Measurements from ENCODE around the gene ZBTB24. TPM values are rescaled to one million over a fixed set of nuclear protein-coding genes. Genes with fewer than 3 reads are reported as not detected.

ZBTB24 gene
- total RNA-seq, 4 donors from 2014 or later, result 3.0 to 7.8 (median 5.7) TPM

DNA sequence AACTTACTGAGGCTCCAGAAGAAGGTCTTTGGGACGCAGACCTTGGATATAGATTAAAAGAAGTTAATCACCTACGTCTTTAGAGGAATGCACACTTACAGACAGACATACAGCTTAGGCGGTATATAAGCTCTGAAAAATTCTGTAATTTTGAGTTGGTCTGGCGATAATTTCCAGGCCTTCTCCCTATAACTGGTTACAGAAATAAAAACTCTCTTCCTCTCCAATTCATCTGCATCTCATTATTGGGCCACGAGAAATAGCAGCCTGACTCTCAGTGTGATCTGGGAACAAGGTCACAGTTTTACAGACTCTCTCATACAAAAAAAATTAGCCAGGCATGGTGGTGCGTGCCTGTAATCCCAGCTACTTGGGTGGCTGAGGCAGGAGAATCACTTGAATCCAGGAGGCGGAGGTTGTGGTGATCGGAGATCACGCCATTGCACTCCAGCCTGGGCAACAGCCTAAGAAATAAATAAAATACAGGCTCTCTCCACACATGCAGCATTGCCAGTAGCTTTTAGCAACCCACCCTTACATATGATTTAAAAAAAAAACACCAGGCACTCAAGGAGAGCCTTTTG is 4.7 kb downstream of the ZBTB24 start:
- Histone ChIP-seq H3K27ac (no peak overlapping the region), H3K4me3 (no peak overlapping the region), H3K9me3 (no peaks in the 10 kb centered on the region), H3K27me3 (no peaks in the 10 kb centered on the region), H3K4me1 (peaks cover 21 to 56% (median 35%) of the 10 kb centered on the region in 4 donors), H3K36me3 (peaks cover 0 to 15% (median 3%) of the 10 kb centered on the region in 4 donors)
- TF ChIP-seq POLR2A (IDR thresholded peaks at IDR 0.05) (no peak), EP300 (IDR thresholded peaks at IDR 0.05; ENCODE audit: low read depth) (no peak), POLR2AphosphoS5 (IDR thresholded peaks at IDR 0.05) (no peak)
- TF ChIP-seq, protein P1, sequence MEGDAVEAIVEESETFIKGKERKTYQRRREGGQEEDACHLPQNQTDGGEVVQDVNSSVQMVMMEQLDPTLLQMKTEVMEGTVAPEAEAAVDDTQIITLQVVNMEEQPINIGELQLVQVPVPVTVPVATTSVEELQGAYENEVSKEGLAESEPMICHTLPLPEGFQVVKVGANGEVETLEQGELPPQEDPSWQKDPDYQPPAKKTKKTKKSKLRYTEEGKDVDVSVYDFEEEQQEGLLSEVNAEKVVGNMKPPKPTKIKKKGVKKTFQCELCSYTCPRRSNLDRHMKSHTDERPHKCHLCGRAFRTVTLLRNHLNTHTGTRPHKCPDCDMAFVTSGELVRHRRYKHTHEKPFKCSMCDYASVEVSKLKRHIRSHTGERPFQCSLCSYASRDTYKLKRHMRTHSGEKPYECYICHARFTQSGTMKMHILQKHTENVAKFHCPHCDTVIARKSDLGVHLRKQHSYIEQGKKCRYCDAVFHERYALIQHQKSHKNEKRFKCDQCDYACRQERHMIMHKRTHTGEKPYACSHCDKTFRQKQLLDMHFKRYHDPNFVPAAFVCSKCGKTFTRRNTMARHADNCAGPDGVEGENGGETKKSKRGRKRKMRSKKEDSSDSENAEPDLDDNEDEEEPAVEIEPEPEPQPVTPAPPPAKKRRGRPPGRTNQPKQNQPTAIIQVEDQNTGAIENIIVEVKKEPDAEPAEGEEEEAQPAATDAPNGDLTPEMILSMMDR (IDR thresholded peaks at IDR 0.05), result no peak
- 82 to 96% methylated on average over 4 to 9 of the region's 9 CpGs for WGBS, 2 donors (ENCODE audit: low coverage in 1 of 2)
- in situ Hi-C loops (cut with MboI; ENCODE audit: low pct_ligation_motif_present in 1 of 4, low pct_unique_long_range_greater_than_20kb in 1 of 4, low sequenced_read_pairs in 3 of 4), result no loop called here
- no peak for DNase-seq
- intact Hi-C loops (cut with DNase I; ENCODE audit: low total_unique reads), result no loop called here

DNA sequence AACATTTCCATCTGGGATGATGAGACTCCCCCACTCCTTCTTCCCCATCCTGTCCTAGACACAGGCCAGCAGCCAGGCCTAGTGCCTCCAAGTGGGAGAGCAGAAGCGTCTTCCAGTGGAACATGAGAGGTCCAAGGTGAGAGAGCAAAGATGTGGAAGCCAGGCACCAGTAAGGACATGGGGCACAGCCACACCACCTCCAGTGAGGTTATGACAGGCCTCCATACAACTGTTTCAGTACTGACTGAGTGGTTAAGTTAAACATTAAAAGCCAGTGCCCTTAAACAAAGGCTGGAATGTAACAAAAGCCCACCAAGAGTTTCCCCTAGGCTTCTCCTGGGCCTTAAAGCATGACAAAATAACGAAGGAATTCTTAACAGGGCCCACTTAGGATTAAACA is 5.3 kb downstream of the ZBTB24 start:
- WGBS, 2 donors (ENCODE audit: low coverage in 1 of 2), result 85% methylated on average over 2 of the region's 2 CpGs; no CpG with 5 or more reads in 1 of the 2 donors
- H3K36me3 ChIP-seq, result peaks cover 0 to 18% (median 6%) of the 10 kb centered on the region in 4 donors
- no peaks in the 10 kb centered on the region for H3K27me3 ChIP-seq
- peaks cover 21 to 56% (median 35%) of the 10 kb centered on the region in 4 donors for H3K4me1 ChIP-seq
- no peaks in the 10 kb centered on the region for H3K9me3 ChIP-seq
- intact Hi-C loops (cut with DNase I; ENCODE audit: low total_unique reads), result no loop called here
- no peak for DNase-seq
- H3K27ac ChIP-seq, result no peak overlapping the region
- no peak overlapping the region for H3K4me3 ChIP-seq
- in situ Hi-C loops (cut with MboI; ENCODE audit: low pct_ligation_motif_present in 1 of 4, low pct_unique_long_range_greater_than_20kb in 1 of 4, low sequenced_read_pairs in 3 of 4), result no loop called here
- TF ChIP-seq POLR2AphosphoS5 (IDR thresholded peaks at IDR 0.05) (no peak), EP300 (IDR thresholded peaks at IDR 0.05; ENCODE audit: low read depth) (no peak), POLR2A (IDR thresholded peaks at IDR 0.05) (no peak)
- TF ChIP-seq, protein P1 (IDR thresholded peaks at IDR 0.05), result no peak

DNA sequence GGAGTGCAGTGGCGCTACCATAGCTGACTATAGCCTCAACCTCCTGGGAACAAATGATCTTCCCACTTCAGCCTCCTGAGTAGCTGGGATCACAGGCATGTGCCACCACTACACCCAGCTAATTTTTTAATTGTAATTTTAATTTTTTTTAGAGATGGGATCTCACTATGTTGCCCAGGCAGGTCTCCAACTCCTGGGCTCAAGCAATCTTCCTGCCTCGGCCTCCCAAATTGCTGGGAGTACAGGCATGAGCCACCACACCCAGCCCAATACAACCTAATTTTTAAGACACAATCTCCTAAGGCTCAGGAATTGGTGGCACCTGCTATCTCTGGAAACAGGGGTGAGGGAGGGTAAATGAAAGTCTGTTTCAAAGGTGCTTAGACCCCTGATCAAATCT is 5.8 kb downstream of the ZBTB24 start:
- Histone ChIP-seq H3K27ac (no peak overlapping the region), H3K36me3 (peaks cover 0 to 18% (median 6%) of the 10 kb centered on the region in 4 donors), H3K4me1 (peaks cover 21 to 53% (median 34%) of the 10 kb centered on the region in 4 donors), H3K4me3 (no peak overlapping the region), H3K27me3 (no peaks in the 10 kb centered on the region), H3K9me3 (no peaks in the 10 kb centered on the region)
- WGBS, 2 donors (ENCODE audit: low coverage in 1 of 2), result 92 to 100% methylated on average over 2 of the region's 2 CpGs
- intact Hi-C loops (cut with DNase I; ENCODE audit: low total_unique reads), result no loop called here
- no peak for DNase-seq
- TF ChIP-seq POLR2AphosphoS5 (IDR thresholded peaks at IDR 0.05), result no peak
- TF ChIP-seq EP300 (IDR thresholded peaks at IDR 0.05; ENCODE audit: low read depth), result no peak
- TF ChIP-seq, protein P1 (IDR thresholded peaks at IDR 0.05), result no peak
- TF ChIP-seq POLR2A (IDR thresholded peaks at IDR 0.05), result no peak
- in situ Hi-C loops (cut with MboI; ENCODE audit: low pct_ligation_motif_present in 1 of 4, low pct_unique_long_range_greater_than_20kb in 1 of 4, low sequenced_read_pairs in 3 of 4), result no loop called here

DNA sequence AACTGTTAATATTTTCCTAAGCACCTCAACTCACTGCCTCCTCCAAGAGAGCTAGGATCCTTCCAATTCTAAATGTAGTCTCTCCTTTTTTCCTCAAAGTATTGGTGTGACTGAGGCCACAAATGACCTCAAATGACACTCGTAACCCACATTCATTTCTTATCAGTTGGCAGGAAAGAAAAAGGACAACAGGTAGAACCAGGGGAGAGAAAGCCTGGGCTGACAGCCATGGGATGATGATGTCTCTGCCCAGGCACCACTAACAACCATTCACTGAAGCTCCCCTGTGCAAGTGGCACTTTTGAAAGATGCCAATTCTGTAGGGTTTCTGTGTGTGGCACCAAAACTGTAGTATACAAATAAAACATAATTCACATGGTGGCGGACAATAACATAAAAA is 7.4 kb downstream of the ZBTB24 start:
- Histone ChIP-seq H3K36me3 (peaks cover 0 to 18% (median 6%) of the 10 kb centered on the region in 4 donors), H3K4me3 (no peak overlapping the region), H3K27me3 (no peaks in the 10 kb centered on the region), H3K9me3 (no peaks in the 10 kb centered on the region), H3K4me1 (peaks cover 7 to 37% (median 22%) of the 10 kb centered on the region in 4 donors), H3K27ac (no peak overlapping the region)
- in situ Hi-C loops (cut with MboI; ENCODE audit: low pct_ligation_motif_present in 1 of 4, low pct_unique_long_range_greater_than_20kb in 1 of 4, low sequenced_read_pairs in 3 of 4) (no loop called here), intact Hi-C loops (cut with DNase I; ENCODE audit: low total_unique reads) (no loop called here)
- no peak for TF ChIP-seq POLR2AphosphoS5 (IDR thresholded peaks at IDR 0.05)
- TF ChIP-seq POLR2A (IDR thresholded peaks at IDR 0.05), result no peak
- TF ChIP-seq EP300 (IDR thresholded peaks at IDR 0.05; ENCODE audit: low read depth), result no peak
- TF ChIP-seq, protein P1 (IDR thresholded peaks at IDR 0.05), result no peak
- DNase-seq, result no peak
- WGBS, 2 donors (ENCODE audit: low coverage in 1 of 2), result 72 to 79% methylated on average over 2 of the region's 2 CpGs

Measured in transverse colon (tissue), 4 donors.